NCI-H146 treated with DMSO at 0.1 percent for 48 hours (cell line): Measurements from ENCODE around the gene MPZL3.

Source experiments
- DNase-seq: peaks from one replicate; lab custom pipeline; 2025; ENCODE audit not compliant: unreplicated experiment; lab: John Stamatoyannopoulos, UW

Gene MPZL3

GRCh38 chr11:118232659-118233058 is 19.5 kb downstream of the MPZL3 start:
- no peak for DNase-seq

GRCh38 chr11:118231461-118231860 is 20.7 kb downstream of the MPZL3 start:
- DNase-seq, result no peak

- DNase-seq, result no peak
These were observed 22.1 kb downstream of the MPZL3 start for GRCh38 chr11:118230088-118230487.

GRCh38 chr11:118229274-118229847 is 22.8 kb downstream of the MPZL3 start:
- no peak for DNase-seq

- DNase-seq, result no peak
These were observed 24.0 kb downstream of the MPZL3 start for GRCh38 chr11:118227865-118228785.

GRCh38 chr11:118226781-118227180 is 25.4 kb downstream of the MPZL3 start:
- DNase-seq, result no peak

GRCh38 chr11:118226296-118226695 is 25.9 kb downstream of the MPZL3 start:
- DNase-seq, result no peak

GRCh38 chr11:118224511-118225188 is 27.5 kb downstream of the MPZL3 start, which contains the start of gene JAML:
Gene JAML, minus strand, starts transcription at chr11:118225011. Its CDS starts 10,145 bp downstream, at chr11:118214866.
- DNase-seq, result no peak

- DNase-seq, result no peak
These were observed 28.2 kb downstream of the MPZL3 start for GRCh38 chr11:118223992-118224391.

- no peak for DNase-seq
These were observed 28.6 kb downstream of the MPZL3 start for GRCh38 chr11:118223570-118223969.

GRCh38 chr11:118222437-118222836 is 29.7 kb downstream of the MPZL3 start:
- no peak for DNase-seq

- DNase-seq, result no peak
These were observed 30.7 kb downstream of the MPZL3 start for GRCh38 chr11:118221419-118221818.

GRCh38 chr11:118219732-118220131 is 32.4 kb downstream of the MPZL3 start:
- DNase-seq, result no peak

GRCh38 chr11:118219244-118219643 is 32.9 kb downstream of the MPZL3 start:
- no peak for DNase-seq

- DNase-seq, result no peak
These were observed 34.6 kb downstream of the MPZL3 start for GRCh38 chr11:118217575-118217974.

GRCh38 chr11:118216621-118217481 is 35.3 kb downstream of the MPZL3 start:
- no peak for DNase-seq

GRCh38 chr11:118215765-118216164 is 36.4 kb downstream of the MPZL3 start:
- DNase-seq, result no peak

- DNase-seq, result no peak
These were observed 36.9 kb downstream of the MPZL3 start for GRCh38 chr11:118215262-118215661.

GRCh38 chr11:118214210-118214914 is 37.8 kb downstream of the MPZL3 start:
- DNase-seq, result no peak

- no peak for DNase-seq
These were observed 38.4 kb downstream of the MPZL3 start for GRCh38 chr11:118213781-118214180.
